HG03060 (cell line): Measurements from ENCODE around the gene RPUSD3.
"Not testable (repeated sequence)": the region's sequence is repeated elsewhere in the genome, so short reads cannot be mapped to it uniquely, and the experiment has no call there.

Experiments used
- ATAC-seq: cut with Tn5 transposase; IDR thresholded peaks from one replicate; pipeline ENCODE4 v1.9.1; 2021; ENCODE audit warnings: low read depth, moderate number of reproducible peaks; ENCODE audit not compliant: unreplicated experiment

RPUSD3 gene

GRCh38 chr3:9843715-9844438 lies at the start of gene RPUSD3:
TSS of gene RPUSD3 (minus strand) at chr3:9844008. CDS start at chr3:9843990, 18 bp downstream.
- ATAC-seq, result peak; percentile 93

GRCh38 chr3:9891072-9891622 lies 47.3 kb upstream of the RPUSD3 start:
- ATAC-seq, result no peak

DNA sequence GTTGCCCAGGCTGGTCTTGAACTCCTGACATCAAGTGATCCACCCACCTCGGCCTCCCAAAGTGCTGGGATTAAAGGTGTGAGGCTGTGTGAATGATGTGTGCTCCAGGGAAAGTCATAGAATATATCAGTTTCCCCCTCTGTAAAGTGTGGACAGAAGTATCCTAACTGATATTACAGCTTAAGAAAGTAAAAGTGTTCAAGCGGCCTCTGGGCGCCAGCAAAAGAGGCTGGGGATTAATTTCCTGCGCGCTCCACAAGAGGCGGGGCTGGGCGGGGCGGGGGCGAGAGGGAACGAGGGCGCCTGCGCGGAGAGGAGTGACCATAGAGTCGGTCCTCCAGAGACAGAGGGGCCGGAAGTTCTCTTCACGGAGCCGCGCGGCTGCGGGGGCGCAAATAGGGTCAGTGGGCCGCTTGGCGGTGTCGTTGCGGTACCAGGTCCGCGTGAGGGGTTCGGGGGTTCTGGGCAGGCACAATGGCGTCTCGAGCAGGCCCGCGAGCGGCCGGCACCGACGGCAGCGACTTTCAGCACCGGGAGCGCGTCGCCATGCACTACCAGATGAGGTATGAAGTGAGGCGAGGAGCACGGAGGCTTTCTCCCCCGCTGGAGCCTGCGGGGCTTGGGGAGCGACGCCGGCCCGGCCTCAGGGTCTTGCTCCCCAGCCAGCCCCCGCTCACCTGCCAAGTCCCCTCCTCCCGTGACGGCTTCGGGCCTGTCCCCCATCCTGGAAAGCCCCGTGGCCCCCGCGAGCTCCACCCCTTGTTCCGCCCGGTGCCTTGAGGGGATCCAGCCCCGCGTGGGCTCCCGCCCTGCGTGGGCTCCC lies 46.7 kb upstream of the RPUSD3 start, which contains the start of gene JAGN1:
Gene JAGN1 (plus strand): TSS at position 362 of the 823 bp plus-strand sequence. CDS start 113 bp downstream, at position 475.
- ATAC-seq, result no peak

- no peak for ATAC-seq
These were observed 45.6 kb upstream of the RPUSD3 start for GRCh38 chr3:9889405-9889804.

GRCh38 chr3:9888540-9888939 lies 44.7 kb upstream of the RPUSD3 start:
- no peak for ATAC-seq

DNA sequence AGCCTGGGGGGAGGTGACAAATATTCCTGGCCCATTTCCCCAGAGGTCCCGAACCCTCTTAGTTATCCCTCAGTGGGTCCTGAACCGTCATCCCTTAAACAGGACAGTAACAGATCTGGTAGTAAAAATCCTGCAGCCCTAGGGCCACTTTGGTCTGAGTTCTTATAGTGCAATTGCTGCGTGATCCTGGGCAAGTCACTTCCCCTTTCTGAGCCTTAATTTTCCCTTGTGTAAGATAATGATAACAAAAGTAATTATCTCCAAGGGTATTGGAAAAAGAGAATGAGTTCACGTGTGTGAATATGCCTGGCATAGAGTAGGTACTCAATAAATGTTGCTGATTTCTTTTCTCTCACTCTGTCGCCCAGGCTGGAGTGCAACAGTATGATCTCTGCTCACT lies 43.7 kb upstream of the RPUSD3 start:
- ATAC-seq, result no peak

GRCh38 chr3:9886328-9886727 lies 42.5 kb upstream of the RPUSD3 start:
- no peak for ATAC-seq

GRCh38 chr3:9884555-9885165 lies 40.9 kb upstream of the RPUSD3 start:
- ATAC-seq, result no peak

- no peak for ATAC-seq
These were observed 40.1 kb upstream of the RPUSD3 start for GRCh38 chr3:9883706-9884554.

GRCh38 chr3:9881441-9881840 lies 37.6 kb upstream of the RPUSD3 start:
- no peak for ATAC-seq

DNA sequence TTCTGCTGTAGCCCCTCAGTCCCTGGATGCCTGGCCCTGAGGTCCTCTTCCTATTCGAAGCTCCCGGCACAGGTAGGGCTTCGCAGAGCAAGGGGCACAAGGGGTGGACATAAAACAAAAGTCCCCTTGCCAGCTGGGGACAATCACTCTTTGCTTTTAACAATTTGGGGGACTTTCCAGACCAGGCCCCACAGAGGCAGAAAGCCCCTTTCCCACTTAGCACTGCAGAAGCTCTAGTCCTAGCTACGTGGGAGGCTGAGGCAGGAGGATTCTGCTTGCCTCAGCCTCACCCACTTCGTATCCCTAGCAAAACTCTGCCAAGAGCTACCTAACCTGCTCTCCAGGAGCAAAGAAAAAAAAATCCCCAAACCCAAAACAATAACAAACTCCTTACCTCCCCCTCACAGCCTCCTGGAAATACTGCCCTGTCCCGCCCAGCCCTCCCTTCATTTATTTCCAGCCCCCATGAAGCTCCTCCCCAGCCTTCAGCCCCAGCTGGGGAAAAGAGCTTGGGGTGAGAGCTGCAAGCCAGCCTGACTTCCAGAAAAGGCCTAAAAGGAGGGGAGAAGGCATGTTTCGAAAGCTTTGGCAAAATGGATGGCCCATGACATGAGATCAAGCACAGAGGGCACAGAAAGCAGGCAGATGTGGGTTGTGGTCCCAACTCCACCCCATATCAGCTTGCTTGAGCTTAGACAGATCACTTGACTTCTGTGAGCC lies 36.2 kb upstream of the RPUSD3 start, which contains the start of gene CIDEC:
Gene CIDEC (minus strand): TSS at position 424 of the 720 bp plus-strand sequence. CDS start 1,767 bp downstream, outside the sequence.
- ATAC-seq, result no peak

GRCh38 chr3:9878700-9879099 lies 34.9 kb upstream of the RPUSD3 start:
- ATAC-seq, result no peak

- no peak for ATAC-seq
These were observed 33.2 kb upstream of the RPUSD3 start for GRCh38 chr3:9876991-9877390.

- ATAC-seq, result not testable (repeated sequence)
These were observed 32.4 kb upstream of the RPUSD3 start for GRCh38 chr3:9876255-9876654.

DNA sequence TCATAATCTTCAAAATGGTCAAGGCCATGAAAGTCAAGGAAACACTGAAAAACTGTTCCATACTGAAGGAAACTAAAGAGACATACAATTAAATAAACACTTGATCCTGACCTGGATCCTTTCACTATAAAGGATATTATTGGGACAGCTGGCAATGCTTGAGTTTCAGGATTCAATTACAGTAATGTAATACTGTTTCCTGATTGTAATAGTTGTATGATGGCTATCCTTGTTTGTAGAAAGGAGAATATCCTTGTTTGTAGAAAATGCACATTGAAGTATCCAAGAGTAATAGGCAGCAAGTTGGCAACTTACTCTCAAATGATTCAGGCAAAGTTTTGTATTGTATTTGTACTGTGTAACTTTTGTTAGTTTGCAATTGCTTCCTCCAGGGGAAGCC lies 31.6 kb upstream of the RPUSD3 start:
- no peak for ATAC-seq

DNA sequence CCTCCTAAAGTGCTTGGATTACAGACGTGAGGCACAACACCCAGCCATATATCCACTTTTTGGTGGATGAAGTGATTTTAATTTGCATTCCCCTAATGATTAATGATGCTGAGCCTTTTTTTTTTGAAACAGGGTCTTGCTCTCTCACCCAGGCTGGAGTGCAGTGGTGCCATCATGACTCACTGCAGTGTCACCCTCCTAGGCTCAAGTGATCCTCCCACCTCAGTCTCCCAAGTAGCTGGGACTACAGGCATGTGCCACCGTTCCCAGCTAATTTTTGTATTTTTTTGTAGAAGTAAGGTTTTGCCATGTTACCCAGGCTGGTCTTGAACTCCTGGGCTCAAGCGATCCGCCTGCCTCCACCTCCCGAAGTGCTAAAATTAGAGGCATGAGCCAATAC lies 28.3 kb upstream of the RPUSD3 start:
- ATAC-seq, result not testable (repeated sequence)

DNA sequence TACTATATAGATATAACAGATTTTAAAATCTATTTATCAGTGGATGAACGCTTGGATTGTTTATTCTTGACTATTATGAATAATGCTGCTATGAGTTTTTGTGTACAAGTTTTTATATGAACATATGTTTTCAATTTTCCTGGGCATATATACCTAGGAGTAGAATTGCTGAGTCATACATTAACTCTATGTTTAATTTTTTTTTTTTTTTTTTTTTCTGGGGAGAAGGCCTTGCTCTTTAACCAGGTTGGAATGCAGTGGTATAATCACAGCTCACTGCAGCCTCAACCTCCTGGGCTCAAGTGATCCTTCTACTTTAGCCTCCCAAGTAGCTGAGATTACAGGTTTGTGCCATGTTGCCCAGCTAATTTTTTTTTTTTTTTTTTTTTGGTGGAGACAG lies 27.2 kb upstream of the RPUSD3 start:
- ATAC-seq, result no peak

GRCh38 chr3:9869955-9870354 lies 26.1 kb upstream of the RPUSD3 start:
- no peak for ATAC-seq

DNA sequence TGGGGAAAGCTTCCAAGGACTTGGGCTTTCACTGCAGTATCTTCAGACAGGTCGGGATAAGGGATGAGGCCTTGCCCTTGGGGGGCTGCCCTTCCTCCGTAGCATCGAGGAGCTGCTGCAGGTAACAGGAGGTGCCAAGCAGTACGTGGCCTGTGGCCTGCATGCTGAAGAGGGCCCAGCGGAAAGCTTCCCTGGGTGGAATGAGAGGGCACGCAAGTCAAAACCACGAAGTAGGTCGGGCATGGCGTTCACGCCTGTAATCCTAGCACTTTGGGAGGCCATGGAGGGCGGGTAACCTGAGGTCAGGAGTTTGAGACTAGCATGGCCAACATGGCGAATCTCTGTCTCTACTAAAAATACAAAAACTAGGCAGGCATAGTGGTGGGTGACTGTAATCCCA lies 23.3 kb upstream of the RPUSD3 start:
- ATAC-seq, result no peak
